MV-4-11 (cell line): ENCODE data around the gene TBX10.
"Not testable (repeated sequence)": the region's sequence is repeated elsewhere in the genome, so short reads cannot be mapped to it uniquely, and the experiment has no call there.

Experiments
- DNase-seq: peaks from one replicate; lab custom pipeline; 2025; lab: John Stamatoyannopoulos, UW

TBX10 gene

GRCh38 chr11:67639438-67639859 lies at the start of gene TBX10:
TSS of gene TBX10 (minus strand) at chr11:67639763. CDS start at chr11:67639472, 291 bp downstream.
- DNase-seq, result no peak

DNA sequence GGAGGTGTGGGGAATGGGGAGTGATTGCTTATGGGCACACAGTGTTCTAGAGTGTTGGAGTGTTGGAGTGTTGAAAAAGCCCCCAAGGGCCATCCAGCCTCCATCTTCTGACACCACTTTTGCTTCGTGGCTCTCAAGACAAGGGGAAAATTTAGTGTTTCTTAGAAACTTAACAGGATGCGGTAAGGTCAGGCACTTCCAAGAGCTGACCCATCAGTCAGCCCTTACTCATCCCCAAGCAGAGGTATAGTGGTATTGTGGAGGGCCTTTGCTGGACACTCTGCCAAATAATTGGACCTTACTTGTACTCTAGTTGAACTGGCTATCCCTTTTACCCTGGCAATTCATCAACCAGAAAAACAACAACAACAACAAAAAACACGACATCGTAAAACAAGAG lies 49.6 kb upstream of the TBX10 start:
- DNase-seq, result no peak

DNA sequence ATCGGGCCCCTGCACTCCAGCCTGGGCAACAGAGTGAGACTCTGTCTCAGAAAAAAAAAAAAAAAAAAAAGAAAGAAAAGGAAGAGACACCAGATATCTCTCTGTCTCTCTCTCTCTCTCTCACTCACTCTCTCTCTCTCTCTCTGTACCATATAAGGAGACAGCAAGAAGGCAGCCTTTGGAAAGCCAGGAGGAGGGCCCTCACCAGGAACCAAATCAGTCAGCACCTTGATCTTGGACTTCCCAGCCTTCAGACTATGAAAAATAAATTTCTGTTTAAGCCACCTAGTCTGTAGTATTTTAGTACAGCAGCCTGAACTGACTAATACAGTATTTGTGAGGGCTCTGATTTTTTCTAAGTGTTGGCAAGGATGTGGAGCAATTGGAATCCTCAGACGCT lies 48.4 kb upstream of the TBX10 start:
- DNase-seq, result no peak

DNA sequence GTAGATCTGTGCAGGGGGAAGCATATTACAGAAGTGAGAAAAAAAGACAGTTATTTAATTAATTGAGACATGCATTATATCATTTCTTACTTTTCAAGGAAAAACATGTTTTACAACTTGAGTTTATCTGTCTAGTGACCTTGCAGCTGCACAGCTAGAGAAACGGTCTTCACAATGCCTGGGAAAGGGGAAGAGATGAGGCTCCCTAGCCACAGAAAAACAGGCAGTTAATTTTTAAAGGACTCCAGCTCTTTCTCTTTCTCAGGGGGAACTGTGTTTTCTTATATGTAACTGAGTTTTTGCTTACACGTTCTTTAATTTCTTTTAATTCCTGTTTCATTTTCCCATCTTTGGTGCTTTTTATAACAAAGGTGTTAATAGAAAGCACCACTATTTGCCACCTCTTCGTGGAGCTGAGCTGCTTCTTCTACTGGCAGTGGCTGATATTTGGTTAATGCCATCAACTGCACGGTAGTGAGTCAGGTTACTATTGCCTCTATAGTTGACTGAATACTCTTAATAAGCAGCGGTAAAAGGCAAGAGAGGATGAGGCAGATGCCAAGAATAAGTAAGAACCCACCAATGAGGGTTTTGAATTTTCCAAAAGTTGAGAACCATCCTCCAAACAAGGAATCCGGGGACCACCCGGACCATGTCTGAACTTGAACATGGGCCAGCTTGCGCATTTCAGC lies 46.2 kb upstream of the TBX10 start:
- DNase-seq, result peak; percentile 76

DNA sequence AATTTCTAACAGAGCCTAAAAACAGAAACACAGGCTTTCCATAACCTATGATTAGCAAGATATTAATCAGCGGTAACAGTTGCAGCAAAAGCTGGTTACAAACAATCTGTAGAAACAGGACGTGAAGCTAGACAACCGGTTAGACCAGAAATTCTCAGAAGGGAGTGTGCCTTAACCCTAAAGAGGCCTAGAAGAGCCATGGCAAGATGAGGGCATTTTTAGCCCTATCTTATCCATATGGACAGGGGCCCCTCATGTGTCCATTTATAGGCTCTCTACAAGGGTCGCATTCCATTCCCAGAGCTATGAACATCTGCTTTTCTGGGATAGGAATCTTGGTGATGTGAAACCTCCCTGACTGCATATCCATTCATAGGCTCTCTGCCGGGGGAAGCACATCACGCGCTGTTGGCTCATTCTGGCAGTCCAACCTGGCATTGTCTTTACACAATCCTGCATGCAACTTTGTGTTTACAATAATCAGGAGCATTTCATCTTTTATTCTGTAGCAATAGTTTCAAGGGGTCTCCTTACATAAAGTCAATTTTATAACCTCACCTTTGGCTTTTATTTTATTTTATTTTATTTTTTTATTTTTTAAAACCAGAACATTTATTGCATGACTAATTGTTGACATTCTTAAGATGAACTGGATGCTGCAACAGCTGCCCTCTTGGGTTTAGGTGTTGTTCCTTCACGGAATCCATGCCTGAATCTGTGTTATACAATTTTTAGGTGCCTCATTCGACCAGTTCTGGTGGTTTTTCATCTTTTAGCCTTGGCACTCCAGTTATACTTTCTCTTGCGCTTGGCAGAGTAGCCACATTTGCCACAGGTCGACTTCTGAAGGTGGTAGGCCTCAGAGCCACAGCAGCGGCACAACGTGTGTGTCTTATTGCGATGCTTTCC lies 42.8 kb upstream of the TBX10 start:
- not testable (repeated sequence) for DNase-seq

- DNase-seq, result no peak
These were observed 41.3 kb upstream of the TBX10 start for GRCh38 chr11:67680696-67681470.

- DNase-seq, result no peak
These were observed 35.6 kb upstream of the TBX10 start for GRCh38 chr11:67675058-67675747.

DNA sequence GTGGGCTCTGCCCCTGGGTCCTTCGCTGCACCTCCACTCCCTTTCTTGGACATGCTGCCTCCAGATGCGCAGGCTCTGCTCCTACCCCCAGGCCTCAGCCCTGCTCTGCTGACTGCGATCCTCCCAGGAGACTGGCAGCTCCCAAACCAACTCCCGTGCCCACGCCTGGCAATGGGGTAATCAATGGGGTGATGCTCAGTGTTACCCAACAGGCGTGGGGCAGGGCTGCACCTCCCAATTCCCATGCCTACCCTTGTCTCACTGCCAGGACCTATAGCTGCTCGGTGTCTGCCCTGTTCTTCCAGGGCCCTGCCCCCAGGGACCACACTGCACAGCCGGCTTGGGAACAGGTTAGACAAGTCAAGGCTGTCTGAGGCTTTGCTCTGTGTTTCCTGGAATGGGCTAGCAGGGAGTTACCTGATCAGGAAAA lies 34.9 kb upstream of the TBX10 start, which contains the start of gene ALDH3B2:
Gene ALDH3B2 (minus strand): TSS at position 182 of the 430 bp plus-strand sequence. CDS start 7,688 bp downstream, outside the sequence.
- no peak for DNase-seq

DNA sequence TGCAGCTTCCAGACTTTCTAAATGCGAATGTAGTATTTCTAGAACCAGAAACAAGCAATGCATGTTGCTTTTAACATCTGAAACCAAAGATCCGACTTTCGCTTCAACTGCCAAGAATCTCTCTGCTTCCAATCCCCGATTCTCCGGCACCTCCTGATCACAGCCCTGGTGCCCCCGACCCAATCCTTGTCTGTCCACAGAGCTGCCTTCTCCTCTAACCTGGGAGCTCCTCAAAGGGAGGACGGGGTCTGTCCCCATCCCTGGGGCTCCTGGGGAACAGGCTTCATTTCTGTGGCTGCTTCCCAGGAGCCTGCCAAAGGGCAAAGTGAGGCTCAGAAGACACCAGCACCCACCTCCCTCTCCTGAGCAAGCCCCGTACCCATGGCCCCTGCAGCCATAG lies 34.3 kb upstream of the TBX10 start:
- DNase-seq, result no peak

DNA sequence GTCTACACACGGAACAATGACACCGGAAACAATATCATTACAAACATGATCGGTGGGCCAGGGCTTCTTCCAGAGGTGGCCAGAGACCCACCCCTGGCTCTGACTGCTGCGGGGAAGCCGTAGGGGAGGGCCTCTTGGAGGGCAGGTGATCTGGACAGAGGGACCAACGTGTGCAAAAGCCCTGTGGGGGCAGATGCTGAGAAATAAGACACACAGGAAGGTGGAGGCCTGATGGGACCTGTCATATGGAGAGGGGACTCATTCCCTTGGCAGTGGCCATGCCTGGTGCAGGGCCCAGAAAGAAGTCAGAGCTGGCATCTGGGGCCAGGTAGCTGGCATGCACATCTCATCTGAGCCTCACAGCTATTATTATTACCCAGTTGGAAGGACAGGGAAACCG lies 33.8 kb upstream of the TBX10 start:
- no peak for DNase-seq

DNA sequence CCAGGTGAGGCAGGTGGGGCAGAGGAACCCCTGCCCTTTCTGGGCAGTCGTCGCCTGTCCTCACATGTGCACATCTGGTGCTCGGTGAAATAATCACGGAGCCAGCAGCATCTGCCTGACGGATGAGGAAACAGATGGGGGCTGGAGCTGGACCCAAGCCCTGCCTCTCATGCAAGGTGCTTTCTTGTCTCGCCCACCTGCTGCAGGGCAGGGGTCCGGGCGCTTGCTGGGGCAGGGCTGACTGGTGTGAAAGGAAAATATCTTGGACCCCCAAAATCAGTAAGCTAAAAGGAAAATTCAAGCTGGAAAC lies 31.6 kb upstream of the TBX10 start:
- no peak for DNase-seq

DNA sequence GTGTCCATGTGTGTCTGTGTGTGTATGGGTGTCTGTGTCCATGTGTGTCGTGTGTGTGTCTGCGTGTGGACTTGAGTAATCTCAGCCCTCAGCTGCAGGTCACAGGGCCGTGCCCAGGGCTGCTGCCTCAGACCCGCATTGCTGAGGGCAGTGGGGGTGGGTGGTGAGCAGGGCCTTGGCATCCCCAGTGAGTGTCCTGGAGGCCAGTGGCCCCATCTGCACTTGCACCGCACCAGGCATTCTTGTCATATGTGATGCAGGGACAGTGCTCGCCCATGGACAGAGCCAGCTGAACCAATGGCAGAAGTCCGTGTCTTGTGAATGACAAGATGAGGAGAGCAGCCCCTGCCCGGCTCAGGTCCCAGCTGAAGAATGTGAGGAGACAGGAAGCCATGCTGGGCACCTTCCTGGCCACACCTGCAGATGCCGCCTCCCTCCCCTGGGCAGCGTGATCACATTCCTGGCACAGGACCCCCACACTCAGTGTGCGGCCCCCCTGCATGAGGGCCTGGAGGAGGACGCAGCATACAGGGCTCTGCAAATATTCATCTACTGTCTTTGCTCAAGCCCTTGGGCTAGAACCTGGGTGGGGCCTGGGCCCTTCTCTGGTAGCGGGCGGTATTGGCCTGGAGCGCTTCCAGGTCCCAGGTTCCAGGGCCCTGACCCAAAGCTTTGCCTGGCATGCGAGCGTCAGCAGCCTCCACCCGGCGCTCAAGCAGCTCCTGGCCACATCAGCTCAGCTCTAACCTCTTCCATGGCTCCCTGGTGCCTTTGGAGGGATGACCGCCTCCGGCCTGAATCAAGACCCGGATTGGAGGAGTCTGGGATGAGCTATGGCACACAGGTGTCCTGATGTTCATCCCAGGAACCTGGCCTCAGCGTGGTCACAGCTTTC lies 31.0 kb upstream of the TBX10 start:
- no peak for DNase-seq

DNA sequence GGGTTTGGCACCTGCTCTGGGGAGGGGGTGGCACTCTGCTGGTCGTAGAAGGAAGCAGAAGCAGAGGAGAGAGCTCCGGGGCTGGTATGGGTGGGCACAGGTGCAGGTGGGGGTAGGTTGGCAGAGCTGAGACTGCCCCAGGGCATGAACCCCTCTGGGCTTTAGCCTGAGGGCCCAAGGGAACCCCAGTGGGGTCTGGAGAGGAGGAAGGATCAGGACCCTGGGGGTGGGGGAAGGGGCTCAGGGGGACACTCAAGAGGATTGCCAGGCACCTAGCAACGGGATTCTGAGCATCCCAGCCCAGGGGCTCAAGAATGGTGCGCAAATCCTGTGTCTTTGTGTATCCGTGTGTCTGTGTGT lies 28.6 kb upstream of the TBX10 start:
- DNase-seq, result no peak

DNA sequence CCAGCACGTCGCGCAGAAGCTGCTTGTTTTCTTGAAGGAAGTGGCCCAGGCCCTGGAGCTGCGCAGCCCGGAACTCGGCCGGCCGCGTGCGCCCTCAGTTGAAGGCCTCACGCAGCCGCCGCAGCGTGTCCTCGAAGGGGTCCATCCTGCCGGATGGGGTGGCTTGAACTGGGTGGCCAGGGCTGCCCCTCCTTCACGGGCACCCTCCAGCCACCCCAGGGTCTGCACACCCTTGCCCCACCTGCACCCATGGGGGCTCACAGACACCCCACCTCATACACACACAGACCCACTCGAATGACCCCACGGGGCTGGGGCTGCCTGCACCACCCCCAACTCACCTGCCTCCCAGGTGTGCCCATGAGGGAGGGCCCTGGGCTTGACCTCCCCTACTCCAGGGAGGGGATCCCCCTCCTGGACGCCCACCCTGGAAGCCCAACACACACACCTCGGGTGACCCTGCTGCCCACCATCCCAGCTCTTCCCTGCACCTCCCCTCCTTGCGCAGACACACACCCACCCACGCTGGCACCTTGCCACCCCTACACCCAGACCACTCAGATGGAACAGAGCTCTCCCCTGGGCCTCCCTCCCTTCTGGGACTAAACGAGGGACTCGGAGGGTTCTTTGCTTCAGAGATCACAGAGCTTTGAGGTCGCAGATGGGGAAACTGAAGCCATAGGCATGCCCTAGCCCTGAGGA lies 28.1 kb upstream of the TBX10 start:
- DNase-seq, result no peak

DNA sequence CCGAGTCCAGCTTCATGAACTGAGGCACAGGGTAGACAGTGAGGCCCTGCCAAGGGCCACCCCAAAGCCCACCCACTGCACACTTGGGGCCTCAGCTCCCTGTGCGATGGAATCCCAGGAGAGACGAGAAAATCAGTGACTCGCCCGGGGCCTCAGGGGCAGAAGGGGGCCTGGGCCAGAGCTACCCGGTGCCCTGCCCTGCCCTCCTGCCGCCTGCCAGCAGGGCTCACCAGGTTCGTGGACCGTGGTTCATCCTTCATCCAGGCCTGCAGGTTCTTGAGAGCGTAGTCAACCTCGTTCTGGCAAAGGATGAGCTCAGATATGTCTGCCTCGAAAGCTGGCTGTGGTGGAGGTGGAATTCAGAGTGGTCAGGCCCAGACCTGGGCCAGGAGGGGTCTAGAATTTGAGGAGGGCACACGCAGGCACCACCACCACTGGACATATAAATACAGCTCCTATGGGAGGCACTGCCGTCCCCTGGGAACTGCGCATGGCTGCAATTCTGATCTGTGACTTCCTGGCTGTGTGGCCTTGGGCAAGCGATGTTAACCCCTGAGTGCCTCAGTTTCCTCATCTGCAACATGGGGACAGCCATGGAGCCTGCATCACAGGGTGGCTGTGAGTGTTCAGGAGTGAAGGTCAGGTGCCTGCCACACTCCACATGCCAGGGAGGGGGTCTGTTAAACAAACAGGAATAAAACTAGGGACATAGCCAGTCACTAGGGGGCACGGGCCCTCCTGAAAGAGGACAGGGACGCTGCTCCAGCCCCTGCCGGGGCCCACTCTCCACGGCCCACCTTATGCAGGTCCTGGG lies 27.3 kb upstream of the TBX10 start:
- DNase-seq, result no peak

- no peak for DNase-seq
These were observed 26.7 kb upstream of the TBX10 start for GRCh38 chr11:67666303-67666645.

GRCh38 chr11:67665541-67666302 lies 26.2 kb upstream of the TBX10 start:
- no peak for DNase-seq

- DNase-seq, result no peak
These were observed 25.4 kb upstream of the TBX10 start for GRCh38 chr11:67664696-67665540.
